Ishikawa (cell line): ENCODE results near the gene RYR1.

Experiments
- CEBPB ChIP-seq: IDR thresholded peaks from 2 replicates; pipeline ENCODE4 v1.6.1; 2012
- CREB1 ChIP-seq: IDR thresholded peaks from 2 replicates; pipeline ENCODE4 v1.6.1; 2012; ENCODE audit warnings: low read depth
- EGR1 ChIP-seq: IDR thresholded peaks from 2 replicates; pipeline ENCODE4 v1.6.1; 2012
- EP300 ChIP-seq: IDR thresholded peaks from 2 replicates; pipeline ENCODE4 v1.6.1; 2012; ENCODE audit warnings: borderline replicate concordance
- FOXM1 ChIP-seq: IDR thresholded peaks from 2 replicates; pipeline ENCODE4 v1.6.1; 2012; ENCODE audit warnings: low read depth, borderline replicate concordance
- MAX ChIP-seq: IDR thresholded peaks from 2 replicates; pipeline ENCODE4 v1.6.1; 2012
- NFIC ChIP-seq: IDR thresholded peaks from 2 replicates; pipeline ENCODE4 v1.6.1; 2012
- RAD21 ChIP-seq: IDR thresholded peaks from 2 replicates; pipeline ENCODE4 v1.6.1; 2012; ENCODE audit warnings: low read depth
- REST ChIP-seq: IDR thresholded peaks from 2 replicates; pipeline ENCODE4 v1.6.1; 2012; ENCODE audit warnings: low read depth, mild to moderate bottlenecking
- TAF1 ChIP-seq: IDR thresholded peaks from 2 replicates; pipeline ENCODE4 v1.6.1; 2012; ENCODE audit warnings: low read depth, mild to moderate bottlenecking
- TCF12 ChIP-seq: IDR thresholded peaks from 2 replicates; pipeline ENCODE4 v1.6.1; 2012; ENCODE audit warnings: low read depth
- TEAD4 ChIP-seq: IDR thresholded peaks from 2 replicates; pipeline ENCODE4 v1.6.1; 2012
- USF1 ChIP-seq: IDR thresholded peaks from 2 replicates; pipeline ENCODE4 v1.6.1; 2012
- YY1 ChIP-seq: IDR thresholded peaks from 2 replicates; pipeline ENCODE4 v1.6.1; 2012; ENCODE audit warnings: low read depth
- ZBTB7A ChIP-seq: IDR thresholded peaks from 2 replicates; pipeline ENCODE4 v1.6.1; 2012; ENCODE audit warnings: low read depth

The RYR1 gene

GRCh38 chr19:38596057-38596981, 162.8 kb downstream of the RYR1 start:
- TF ChIP-seq MAX (peak; percentile 85), ZBTB7A (no peak), REST (no peak), TCF12 (peak; percentile 42; the same call in 1 of the 2 replicates), RAD21 (no peak), USF1 (no peak)

- no peak for TF ChIP-seq ZBTB7A
Observed at GRCh38 chr19:38597075-38597474, 163.6 kb downstream of the RYR1 start.

- no peak for TF ChIP-seq NFIC
- no peak for TF ChIP-seq RAD21
- TF ChIP-seq EP300: no peak
- no peak for TF ChIP-seq ZBTB7A
- no peak for TF ChIP-seq TEAD4
- TF ChIP-seq TCF12: no peak
- TF ChIP-seq REST: no peak
- TF ChIP-seq USF1: no peak
- TF ChIP-seq YY1: no peak
- TF ChIP-seq MAX: no peak
- no peak for TF ChIP-seq TAF1
Observed at GRCh38 chr19:38599722-38600121, 166.2 kb downstream of the RYR1 start.

GRCh38 chr19:38606131-38606530, 172.6 kb downstream of the RYR1 start:
- TF ChIP-seq TCF12: no peak
- TF ChIP-seq REST: no peak
- TF ChIP-seq ZBTB7A: no peak
- TF ChIP-seq TAF1: no peak
- TF ChIP-seq CEBPB: no peak
- TF ChIP-seq NFIC: no peak
- TF ChIP-seq RAD21: no peak
- TF ChIP-seq TEAD4: no peak
- TF ChIP-seq YY1: no peak
- TF ChIP-seq FOXM1: no peak
- no peak for TF ChIP-seq CREB1
- no peak for TF ChIP-seq EGR1
- no peak for TF ChIP-seq USF1
